ENCODE measurements around the gene RNU6-9.
"Not testable (repeated sequence)": the region's sequence is repeated elsewhere in the genome, so short reads cannot be mapped to it uniquely, and the experiment has no call there.

RNU6-9 gene
- 0 to 0.42 reads per million in 2 donors for total RNA-seq

DNA sequence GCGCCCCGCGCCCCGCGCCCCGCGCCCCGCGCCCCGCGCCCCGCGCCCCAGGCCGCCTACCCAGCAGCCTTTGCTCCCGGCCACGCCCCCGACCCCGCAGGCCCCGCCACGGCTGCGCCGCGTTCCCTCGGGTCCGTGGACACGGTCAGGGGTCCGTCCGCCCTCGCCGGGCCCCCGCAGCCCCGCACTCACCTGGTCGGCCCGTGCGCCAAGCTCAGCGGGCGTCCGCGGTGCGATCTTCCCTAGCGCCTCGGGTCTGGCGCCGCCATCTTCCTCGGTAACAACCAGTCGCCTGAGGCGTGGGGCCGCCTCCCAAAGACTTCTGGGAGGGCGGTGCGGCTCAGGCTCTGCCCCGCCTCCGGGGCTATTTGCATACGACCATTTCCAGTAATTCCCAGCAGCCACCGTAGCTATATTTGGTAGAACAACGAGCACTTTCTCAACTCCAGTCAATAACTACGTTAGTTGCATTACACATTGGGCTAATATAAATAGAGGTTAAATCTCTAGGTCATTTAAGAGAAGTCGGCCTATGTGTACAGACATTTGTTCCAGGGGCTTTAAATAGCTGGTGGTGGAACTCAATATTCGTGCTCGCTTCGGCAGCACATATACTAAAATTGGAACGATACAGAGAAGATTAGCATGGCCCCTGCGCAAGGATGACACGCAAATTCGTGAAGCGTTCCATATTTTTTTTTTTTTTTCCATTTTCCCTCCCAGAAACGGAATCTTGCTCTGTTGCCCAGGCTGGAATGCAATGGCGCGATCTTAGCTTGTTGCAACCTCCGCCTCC is at the start of gene RNU6-9, which contains the start of gene MED16:
Gene RNU6-9, plus strand, starts transcription at position 591 of the 796 bp plus-strand sequence.
Gene MED16, minus strand, starts transcription at position 294 of the 796 bp plus-strand sequence. CDS start 2,056 bp downstream, outside the sequence.
- DNase-seq, result peak; percentile 80

DNA sequence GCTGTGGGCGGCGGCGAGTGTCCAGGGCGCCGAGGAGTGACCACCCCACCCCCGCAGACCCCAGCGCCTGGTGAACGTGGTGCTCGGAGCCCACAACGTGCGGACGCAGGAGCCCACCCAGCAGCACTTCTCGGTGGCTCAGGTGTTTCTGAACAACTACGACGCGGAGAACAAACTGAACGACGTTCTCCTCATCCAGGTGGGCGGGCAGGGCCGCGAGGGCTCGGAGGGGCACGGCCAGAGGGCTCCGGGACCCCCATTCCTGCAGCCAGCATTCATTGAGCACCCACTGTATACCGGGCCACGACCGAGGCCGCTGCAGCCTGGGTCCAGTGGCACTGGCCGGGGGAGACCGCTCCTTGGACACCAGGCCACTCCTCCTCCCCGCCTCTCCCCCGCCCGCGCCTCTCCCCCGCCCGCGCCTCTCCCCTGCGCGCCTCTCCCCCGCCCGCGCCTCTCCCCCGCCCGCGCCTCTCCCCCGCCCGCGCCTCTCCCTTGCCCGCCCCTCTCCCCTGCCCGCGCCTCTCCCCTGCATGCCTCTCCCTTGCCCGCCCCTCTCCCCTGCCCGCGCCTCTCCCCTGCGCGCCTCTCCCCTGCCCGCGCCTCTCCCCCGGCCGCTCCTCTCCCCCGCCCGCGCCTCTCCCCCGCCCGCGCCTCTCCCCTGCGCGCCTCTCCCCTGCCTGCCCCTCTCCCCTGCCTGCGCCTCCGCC is 49.3 kb upstream of the RNU6-9 start:
- DNase-seq, result no peak

DNA sequence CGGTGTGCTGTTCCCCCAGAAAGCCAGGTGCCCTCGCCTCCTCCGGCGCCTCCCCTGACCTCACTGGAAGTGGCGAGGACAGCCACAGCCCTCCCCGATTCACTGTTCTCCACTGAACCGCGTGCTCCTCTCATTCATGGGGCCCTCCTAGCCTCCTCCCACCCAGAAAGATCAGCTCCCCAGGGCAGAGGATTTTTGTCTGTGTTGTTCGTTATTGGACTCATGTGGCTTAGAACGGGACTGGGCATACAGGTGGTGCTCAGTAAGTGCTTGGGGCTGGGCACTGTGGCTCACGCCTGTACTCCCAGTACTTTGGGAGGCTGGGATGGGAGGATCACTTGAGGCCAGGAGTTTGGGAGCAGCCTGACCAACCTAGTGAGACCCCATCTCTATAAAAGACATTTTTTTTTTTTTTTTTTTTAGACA is 48.7 kb upstream of the RNU6-9 start:
- DNase-seq, result no peak

DNA sequence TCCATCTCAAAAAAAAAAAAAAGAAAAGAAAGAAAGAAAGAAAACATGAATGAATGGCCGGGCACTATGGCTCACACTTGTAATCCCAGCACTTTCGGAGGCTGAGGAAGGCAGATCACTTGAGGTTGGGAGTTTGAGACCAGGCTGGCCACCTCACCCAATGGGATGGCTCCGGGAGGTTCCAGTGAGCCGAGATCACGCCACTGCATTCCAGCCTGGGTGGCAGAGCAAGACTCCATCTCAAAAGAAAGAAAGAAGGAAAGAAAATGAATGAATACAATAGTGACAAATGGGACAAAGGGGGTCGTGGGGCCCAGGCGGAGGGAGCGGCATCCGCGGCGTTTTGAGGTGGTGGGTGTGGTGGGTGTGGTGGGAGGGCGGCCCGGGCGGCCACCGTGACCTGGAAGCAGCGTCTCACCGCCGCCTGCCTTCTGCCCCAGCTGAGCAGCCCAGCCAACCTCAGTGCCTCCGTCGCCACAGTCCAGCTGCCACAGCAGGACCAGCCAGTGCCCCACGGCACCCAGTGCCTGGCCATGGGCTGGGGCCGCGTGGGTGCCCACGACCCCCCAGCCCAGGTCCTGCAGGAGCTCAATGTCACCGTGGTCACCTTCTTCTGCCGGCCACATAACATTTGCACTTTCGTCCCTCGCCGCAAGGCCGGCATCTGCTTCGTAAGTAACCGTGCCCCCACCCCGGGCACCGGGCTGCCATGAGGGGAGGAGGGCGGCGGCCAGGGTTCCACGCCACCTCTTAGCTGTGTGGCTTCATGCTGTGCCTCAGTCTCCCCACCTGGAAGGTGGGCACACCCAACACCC is 47.4 kb upstream of the RNU6-9 start:
- DNase-seq, result no peak

DNA sequence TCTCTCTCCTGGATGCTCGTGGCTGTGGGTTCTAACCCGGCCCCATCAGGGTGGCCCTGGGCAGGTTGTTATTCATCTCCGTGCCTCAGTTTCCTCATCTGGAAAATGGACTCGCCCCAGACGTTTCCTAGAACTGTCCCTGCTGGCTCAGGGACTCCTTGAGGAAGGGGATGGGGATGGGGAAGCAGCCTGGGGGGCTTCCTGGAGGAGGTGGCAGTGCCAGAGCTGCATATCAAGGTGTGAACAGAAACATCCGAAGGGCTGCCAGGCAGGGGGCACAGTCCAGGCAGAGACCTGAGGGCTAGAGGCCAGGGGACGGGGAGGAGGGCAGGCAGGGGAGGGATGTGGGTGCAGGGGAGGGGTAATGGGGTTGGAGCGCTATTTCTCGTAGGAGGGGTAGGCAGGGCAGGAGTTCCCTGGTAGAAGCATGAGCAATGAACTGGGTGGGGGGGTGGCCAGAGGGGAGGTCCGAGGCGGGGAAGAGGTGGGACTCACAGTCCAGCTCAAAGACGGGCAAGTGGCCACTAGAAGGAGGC is 44.8 kb upstream of the RNU6-9 start:
- DNase-seq, result no peak

DNA sequence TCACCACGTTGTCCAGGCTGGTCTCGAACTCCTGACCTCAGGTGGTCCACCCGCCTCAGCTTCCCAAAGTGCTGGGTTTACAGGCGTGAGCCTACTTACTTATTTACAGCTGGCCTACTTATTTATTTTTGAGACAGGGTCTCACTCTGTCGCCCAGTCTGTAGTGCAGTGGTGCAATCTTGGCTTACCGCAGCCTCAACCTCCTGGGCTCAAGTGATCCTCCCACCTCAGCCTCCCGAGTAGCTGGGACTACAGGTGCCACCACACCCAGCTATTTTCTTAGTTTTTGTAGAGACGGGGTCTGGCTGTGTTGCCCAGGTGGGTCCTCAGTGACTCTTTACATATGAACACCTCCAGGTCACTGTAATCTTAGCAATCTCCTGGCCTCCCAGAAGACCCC is 44.1 kb upstream of the RNU6-9 start:
- not testable (repeated sequence) for DNase-seq

DNA sequence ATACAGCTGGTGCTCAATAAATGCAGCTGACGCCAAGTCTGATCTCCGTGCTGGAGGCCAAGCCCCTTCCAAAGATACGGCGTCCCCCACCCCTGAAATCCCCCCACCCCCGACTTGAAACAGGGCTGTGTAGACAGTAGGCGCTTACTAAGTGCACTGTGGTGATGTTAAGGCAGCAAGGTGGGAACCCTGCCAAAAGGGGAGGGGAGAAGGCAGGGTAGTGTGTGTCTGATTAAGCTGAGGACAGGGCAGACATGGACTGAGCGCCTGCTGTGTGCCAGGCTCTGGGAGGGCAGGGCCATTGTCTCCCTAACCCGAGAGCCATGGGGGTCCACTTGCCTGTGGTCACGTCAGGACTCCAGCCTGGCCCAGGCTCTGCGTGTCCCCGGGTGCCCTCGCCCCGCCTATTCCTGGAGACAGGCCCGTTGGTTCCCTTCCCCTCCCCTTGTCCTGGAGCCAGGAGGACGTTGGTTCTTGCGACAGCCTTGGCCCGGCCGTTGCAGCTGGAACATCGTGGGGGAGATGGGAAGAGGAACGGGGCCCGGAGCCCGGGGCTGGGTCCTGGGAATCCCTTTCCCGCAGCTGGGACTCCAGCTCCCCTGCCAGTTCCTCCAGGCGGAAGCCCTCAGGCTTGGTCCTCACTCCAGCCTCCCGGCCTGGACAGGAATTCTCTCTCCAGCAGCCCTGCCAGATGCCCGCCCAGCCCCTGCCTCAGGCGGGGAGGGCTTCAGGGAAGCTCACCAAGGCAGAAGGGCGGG is 42.9 kb upstream of the RNU6-9 start:
- no peak for DNase-seq

DNA sequence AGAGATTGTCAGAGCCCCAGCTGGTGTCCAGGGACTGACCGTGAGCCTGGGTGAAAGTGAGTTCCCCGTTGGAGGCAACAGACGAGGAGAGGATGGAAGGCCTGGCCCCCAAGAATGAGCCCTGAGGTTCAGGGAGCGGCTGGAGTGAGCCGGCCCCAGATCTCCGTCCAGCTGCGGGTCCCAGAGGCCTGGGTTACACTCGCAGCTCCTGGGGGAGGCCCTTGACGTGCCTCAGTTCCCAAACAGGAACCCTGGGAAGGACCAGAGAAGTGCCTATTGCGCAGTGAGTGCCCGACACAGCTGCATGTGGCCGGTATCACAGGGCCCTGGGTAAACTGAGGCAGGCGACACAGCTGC is 42.3 kb upstream of the RNU6-9 start:
- DNase-seq, result no peak

DNA sequence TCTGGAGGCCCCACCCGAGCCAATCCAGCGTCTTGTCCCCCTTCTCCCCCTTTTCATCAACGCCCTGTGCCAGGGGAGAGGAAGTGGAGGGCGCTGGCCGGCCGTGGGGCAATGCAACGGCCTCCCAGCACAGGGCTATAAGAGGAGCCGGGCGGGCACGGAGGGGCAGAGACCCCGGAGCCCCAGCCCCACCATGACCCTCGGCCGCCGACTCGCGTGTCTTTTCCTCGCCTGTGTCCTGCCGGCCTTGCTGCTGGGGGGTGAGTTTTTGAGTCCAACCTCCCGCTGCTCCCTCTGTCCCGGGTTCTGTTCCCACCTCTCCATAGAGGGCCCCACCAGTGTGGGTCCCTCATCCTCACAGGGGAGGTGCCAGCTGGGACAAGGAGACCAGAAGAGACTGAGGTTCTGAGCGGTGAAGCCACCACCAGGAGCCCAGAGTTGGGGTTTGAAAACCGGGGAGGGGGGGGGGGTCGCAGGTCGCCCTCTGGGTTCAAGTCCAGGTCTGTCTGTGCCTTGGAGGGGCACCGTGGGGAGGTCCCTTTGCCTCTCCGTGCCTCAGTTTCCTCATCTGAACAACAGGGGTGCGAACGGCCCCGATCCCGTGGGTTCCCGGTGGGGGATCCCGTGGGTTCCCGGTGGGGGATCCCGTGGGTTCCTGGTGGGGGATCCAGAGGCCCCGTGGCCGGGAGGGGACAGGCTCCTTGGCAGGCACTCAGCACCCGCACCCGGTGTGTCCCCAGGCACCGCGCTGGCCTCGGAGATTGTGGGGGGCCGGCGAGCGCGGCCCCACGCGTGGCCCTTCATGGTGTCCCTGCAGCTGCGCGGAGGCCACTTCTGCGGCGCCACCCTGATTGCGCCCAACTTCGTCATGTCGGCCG is 40.9 kb upstream of the RNU6-9 start, which contains the start of gene ELANE:
Gene ELANE, plus strand, starts transcription at position 168 of the 878 bp plus-strand sequence. Its CDS starts 26 bp downstream, at position 194.
- no peak for DNase-seq

DNA sequence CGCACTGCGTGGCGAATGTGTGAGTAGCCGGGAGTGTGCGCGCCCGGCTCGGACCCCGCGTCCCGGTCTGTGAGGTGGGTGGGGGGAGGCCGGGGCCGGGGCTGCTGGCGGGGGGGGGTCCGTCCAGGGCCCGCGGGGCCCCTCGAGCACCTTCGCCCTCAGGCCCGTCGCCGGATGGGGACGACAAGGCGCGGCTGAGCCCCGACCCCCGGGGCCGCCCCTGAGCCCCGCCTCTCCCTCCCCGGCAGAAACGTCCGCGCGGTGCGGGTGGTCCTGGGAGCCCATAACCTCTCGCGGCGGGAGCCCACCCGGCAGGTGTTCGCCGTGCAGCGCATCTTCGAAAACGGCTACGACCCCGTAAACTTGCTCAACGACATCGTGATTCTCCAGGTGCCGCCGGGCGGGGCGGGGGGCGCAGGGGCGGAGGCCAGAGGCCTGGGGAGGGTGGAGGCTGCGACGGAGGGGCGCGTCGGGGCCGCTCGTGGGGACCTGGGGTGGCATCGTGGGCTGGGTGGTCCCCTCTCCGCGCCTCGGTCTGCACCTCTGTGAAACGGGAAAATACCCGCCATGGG is 40.2 kb upstream of the RNU6-9 start:
- DNase-seq, result no peak

DNA sequence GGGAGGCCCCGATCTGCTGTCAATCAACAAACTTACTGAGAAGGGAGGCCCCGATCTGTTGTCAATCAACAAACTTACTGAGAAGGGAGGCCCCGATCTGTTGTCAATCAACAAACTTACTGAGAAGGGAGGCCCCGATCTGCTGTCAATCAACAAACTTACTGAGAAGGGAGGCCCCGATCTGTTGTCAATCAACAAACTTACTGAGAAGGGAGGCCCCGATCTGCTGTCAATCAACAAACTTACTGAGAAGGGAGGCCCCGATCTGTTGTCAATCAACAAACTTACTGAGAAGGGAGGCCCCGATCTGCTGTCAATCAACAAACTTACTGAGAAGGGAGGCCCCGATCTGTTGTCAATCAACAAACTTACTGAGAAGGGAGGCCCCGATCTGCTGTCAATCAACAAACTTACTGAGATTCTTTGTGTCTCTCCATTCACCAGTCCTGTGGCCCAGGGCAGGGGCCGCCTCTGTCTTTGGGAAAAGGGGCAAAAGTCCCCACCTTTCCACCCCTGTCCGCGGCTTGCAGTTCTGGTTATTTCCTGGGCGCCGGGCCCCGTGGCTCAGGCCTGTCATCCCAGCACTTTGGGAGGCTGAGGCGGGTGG is 39.6 kb upstream of the RNU6-9 start:
- not testable (repeated sequence) for DNase-seq

DNA sequence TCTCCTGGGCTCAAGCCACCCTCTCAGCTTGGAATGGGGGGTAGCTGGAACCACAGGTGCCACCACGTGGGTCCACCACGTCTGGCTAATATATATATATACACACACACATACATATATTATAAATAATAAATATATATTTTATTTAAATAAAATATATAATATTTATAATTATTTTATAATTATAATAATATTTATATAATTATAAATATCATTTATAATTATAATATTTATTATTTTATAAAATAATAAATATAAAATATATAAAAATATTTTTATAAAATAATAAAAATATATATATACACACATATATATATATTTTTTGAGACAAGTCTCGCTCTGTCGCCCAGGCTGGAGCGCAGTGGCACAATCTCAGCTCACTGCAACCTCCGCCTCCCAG is 38.7 kb upstream of the RNU6-9 start:
- no peak for DNase-seq

DNA sequence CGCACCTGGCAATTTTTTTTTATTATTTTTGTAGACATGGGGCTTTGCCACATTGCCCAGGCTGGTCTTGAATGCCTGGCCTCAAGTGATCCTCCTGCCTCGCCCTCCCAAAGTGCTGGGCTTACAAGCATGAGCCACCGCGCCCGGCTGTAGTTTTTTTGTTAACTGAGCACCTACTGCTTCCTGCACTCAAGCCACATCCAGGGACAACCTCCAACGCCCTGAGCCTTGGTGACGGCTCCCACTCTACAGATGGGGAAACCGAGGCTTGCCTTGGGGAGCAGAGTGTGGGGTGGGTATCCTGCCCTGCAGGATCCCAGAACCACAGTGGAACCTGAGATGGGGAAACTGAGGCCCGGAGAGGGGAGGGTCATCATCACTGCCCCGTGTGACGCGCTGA is 38.1 kb upstream of the RNU6-9 start:
- no peak for DNase-seq

DNA sequence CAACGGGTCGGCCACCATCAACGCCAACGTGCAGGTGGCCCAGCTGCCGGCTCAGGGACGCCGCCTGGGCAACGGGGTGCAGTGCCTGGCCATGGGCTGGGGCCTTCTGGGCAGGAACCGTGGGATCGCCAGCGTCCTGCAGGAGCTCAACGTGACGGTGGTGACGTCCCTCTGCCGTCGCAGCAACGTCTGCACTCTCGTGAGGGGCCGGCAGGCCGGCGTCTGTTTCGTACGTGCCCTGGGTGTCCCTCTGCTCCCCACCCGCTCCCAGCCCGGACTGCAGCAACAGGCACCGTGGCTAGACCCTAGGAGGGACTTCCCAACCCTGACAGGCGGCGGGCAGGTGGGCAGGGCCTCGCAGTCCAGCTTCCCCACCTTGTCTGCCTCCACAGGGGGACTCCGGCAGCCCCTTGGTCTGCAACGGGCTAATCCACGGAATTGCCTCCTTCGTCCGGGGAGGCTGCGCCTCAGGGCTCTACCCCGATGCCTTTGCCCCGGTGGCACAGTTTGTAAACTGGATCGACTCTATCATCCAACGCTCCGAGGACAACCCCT is 37.6 kb upstream of the RNU6-9 start:
- DNase-seq, result no peak

DNA sequence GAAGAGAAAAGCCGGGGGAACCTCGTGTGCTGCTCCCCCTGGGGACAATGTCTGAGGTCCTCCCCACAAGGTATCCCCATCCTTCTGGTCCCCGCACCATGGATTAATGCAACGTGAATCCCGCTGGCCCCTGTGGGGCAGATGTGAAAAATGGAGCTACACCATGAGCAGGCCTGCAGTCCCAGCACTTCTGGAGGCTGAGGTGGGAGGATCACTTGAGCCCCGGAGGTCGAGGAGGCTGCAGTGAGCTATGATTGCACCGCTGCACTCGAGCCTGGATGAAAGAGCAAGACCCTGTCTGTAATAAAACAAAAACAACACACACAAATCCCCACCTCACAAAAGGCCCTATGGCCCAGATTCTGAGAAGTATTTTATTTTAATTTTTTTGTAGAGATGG is 35.0 kb upstream of the RNU6-9 start:
- no peak for DNase-seq

DNA sequence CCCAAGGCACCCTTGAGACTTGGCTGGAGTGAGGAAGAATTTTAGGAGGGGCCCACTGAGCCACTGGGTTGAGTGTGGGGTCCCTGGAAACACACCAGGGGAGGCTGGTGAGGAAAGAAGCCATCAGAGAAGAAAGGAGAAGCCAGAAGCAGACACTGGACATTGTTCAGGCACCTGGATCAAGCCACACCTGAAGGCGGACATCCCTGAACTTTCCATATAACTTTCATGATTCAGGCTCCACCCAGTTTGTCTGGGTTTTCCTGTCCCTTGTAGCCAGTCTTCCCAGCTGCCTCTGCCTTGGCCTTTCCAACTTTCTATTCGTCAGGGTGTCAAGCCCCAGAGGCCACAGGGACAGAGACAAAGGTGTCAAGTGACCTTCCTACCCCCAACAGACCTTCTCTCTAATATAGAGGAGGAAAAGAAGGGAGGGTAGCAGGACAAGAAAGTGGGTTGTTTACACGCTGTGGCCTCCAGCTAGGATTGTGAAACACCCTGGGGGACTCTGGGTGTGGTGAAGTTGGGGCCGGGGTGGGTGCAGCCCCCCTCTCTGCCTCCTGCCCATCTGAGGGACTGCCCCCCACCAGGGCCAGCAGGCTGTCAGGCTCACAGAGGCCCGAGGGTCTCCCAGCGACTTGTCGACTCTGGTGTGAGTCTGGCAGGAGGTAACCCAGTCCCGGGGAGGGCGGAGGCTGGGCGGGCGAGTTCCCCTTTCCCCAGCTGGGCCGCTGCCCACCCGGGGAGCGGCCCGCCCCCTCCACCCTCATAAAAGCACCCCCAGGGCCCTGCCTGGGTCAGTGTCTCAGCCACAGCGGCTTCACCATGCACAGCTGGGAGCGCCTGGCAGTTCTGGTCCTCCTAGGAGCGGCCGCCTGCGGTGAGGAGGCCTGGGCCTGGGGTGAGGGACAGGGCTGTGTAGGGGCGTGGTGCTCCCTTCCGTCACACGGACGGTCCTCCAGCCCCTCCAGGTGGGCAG is 34.1 kb upstream of the RNU6-9 start, which contains the start of gene CFD:
Gene CFD, plus strand, starts transcription at position 797 of the 976 bp plus-strand sequence. Its CDS starts 26 bp downstream, at position 823.
- DNase-seq, result no peak

DNA sequence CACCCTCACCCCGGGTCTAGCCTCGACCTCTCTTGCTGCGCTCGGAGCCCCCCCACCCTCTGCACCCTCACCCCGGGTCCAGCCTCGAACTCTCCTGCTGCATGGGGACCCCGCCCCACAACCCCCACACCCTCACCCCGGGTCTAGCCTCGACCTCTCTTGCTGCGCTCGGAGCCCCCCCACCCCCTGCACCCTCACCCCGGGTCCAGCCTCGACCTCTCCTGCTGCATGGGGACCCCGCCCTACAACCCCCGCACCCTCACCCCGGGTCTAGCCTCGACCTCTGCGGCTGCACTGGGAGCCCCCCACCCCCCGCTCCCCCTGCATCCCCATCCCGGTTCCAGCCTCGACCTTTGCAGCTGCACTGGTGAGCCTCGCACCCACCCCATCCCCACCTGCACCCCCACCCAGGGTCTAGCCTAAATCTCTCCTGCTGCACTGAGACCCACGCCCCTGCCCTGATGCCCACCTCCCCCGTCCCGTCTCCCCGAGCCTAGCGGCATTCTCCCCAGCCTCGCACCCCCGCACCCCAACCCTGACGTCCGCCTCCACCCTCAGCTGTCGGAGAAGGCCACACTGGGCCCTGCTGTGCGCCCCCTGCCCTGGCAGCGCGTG is 32.0 kb upstream of the RNU6-9 start:
- DNase-seq, result no peak

Measured in T-helper 9 cell (primary cell).